HepG2 (cell line): ENCODE results near the gene CCL16. TPM values are rescaled to one million over a fixed set of nuclear protein-coding genes. Genes with fewer than 3 reads are reported as not detected.
A peak's percentile ranks its signal among the peaks of the same experiment; 100 is the strongest.

ENCODE experiments used
- ARHGAP35 ChIP-seq: sonication (generic); formaldehyde crosslinking; IDR thresholded peaks from 2 replicates; pipeline ENCODE4 v1.9.0; 2022; ENCODE audit warnings: mild to moderate bottlenecking, inconsistent platforms, moderate library complexity, missing genetic modification reagents, borderline replicate concordance
- ATAD3A ChIP-seq: sonication (generic); formaldehyde crosslinking; IDR thresholded peaks from 2 replicates; pipeline ENCODE4 v1.4.0; 2020; ENCODE audit warnings: missing genetic modification reagents
- EED ChIP-seq: sonication (generic); formaldehyde crosslinking; IDR thresholded peaks from 2 replicates; pipeline ENCODE4 v1.5.0; 2020; ENCODE audit warnings: mild to moderate bottlenecking, missing genetic modification reagents
- ESRRA ChIP-seq: sonication (generic); formaldehyde crosslinking; IDR thresholded peaks from 2 replicates; pipeline ENCODE4 v1.5.1; 2020; ENCODE audit warnings: mild to moderate bottlenecking, low read depth, missing genetic modification reagents
- FOXK2 ChIP-seq: fragments of 450-650 bp; IDR thresholded peaks from 2 replicates; pipeline ENCODE4 v1.6.1; 2016
- FOXM1 ChIP-seq: sonication (generic); formaldehyde crosslinking; IDR thresholded peaks from 2 replicates; pipeline ENCODE4 v1.5.0; 2020; ENCODE audit warnings: missing genetic modification reagents
- IRX3 ChIP-seq: sonication (generic); formaldehyde crosslinking; IDR thresholded peaks from 2 replicates; pipeline ENCODE4 v1.8.1; 2023; ENCODE audit warnings: mild to moderate bottlenecking, low read depth, missing genetic modification reagents, borderline replicate concordance
- KAT8 ChIP-seq: IDR thresholded peaks from 2 replicates; pipeline ENCODE4 v1.6.1; 2016; ENCODE audit warnings: missing genetic modification reagents, missing compliant biosample characterization
- KMT2B ChIP-seq: IDR thresholded peaks from 2 replicates; pipeline ENCODE4 v1.6.1; 2016; ENCODE audit warnings: missing genetic modification reagents, missing compliant biosample characterization
- MAF1 ChIP-seq: sonication (generic); formaldehyde crosslinking; IDR thresholded peaks from 2 replicates; pipeline ENCODE4 v1.5.0; 2020; ENCODE audit warnings: missing genetic modification reagents, borderline replicate concordance
- NR2F1 ChIP-seq, 2 experiments: fragments of 450-650 bp in 1 of 2; formaldehyde crosslinking in 1 of 2; IDR thresholded peaks; 2 replicates each; pipeline versions ENCODE4 v1.5.0 to v1.6.1; 2016 to 2020; ENCODE audit warnings: mild to moderate bottlenecking in 1 of 2, missing compliant biosample characterization in 1 of 2, missing genetic modification reagents in 1 of 2, moderate library complexity in 1 of 2
- RARA ChIP-seq: IDR thresholded peaks from 2 replicates; pipeline ENCODE4 v1.6.1; 2016; ENCODE audit warnings: missing genetic modification reagents, missing compliant biosample characterization
- SMAD9 ChIP-seq: sonication (generic); formaldehyde crosslinking; IDR thresholded peaks from 2 replicates; pipeline ENCODE4 v1.5.1; 2020; ENCODE audit warnings: mild to moderate bottlenecking, missing genetic modification reagents
- SP5 ChIP-seq: IDR thresholded peaks from 2 replicates; pipeline ENCODE4 v1.6.1; 2016; ENCODE audit warnings: low read depth, borderline replicate concordance
- THYN1 ChIP-seq: sonication (generic); formaldehyde crosslinking; IDR thresholded peaks from 2 replicates; pipeline ENCODE4 v1.8.1; 2023; ENCODE audit warnings: low read depth, mild to moderate bottlenecking, moderate library complexity, missing genetic modification reagents, borderline replicate concordance
- ZBTB20 ChIP-seq: sonication (generic); formaldehyde crosslinking; IDR thresholded peaks from 2 replicates; pipeline ENCODE4 v1.8.1; 2023; ENCODE audit warnings: missing genetic modification reagents, low read depth, mild to moderate bottlenecking, borderline replicate concordance
- ZFY ChIP-seq: sonication (generic); formaldehyde crosslinking; IDR thresholded peaks from 2 replicates; pipeline ENCODE4 v1.4.0; 2020; ENCODE audit warnings: missing genetic modification reagents
- ZKSCAN8 ChIP-seq: IDR thresholded peaks from 2 replicates; pipeline ENCODE4 v1.6.1; 2016; ENCODE audit warnings: borderline replicate concordance, missing genetic modification reagents, missing compliant biosample characterization
- ZNF205 ChIP-seq: IDR thresholded peaks from 2 replicates; pipeline ENCODE4 v1.6.1; 2018; ENCODE audit warnings: missing biosample characterization, missing genetic modification reagents
- ZNF775 ChIP-seq: sonication (generic); formaldehyde crosslinking; IDR thresholded peaks from 2 replicates; pipeline ENCODE4 v1.4.0; 2020; ENCODE audit warnings: missing genetic modification reagents, mild to moderate bottlenecking, moderate library complexity, borderline replicate concordance
- polyA plus RNA-seq, 8 experiments: library from polyadenylated mRNA; depleted of rRNA in 3 of 8; stranded (reverse) in 7 of 8; unstranded in 1 of 8; fragments of >200 nt; fragmentation: Illumina TruSeq in 4 of 8; extraction: Trizol in 4 of 8; gene quantifications; 2 replicates each; pipeline versions ENCODE4 v1.2.1 to v1.2.3, GENCODE V29; 2011 to 2016; ENCODE audit warnings: low read depth in 4 of 8, missing spikeins in 1 of 8, mixed read lengths in 1 of 8; ENCODE audit not compliant: insufficient read depth in 1 of 8
- total RNA-seq, 5 experiments: library from RNA; depleted of rRNA; stranded (reverse); fragments of >200 nt; fragmentation: Illumina TruSeq; extraction: Trizol; gene quantifications; 2 replicates each; pipeline ENCODE4 v1.2.3, GENCODE V29; 2016; ENCODE audit warnings: low read depth in 1 of 5
- TF ChIP-seq, protein P1 (sequence below): sonication (generic); formaldehyde crosslinking; IDR thresholded peaks from 2 replicates; pipeline ENCODE4 v1.4.0; 2020; ENCODE audit warnings: missing genetic modification reagents, borderline replicate concordance
- TF ChIP-seq, protein P2 (sequence below): sonication (generic); formaldehyde crosslinking; IDR thresholded peaks from 2 replicates; pipeline ENCODE4 v1.4.0; 2020; ENCODE audit warnings: missing genetic modification reagents, borderline replicate concordance
- TF ChIP-seq, protein P3 (sequence below): sonication (generic); formaldehyde crosslinking; IDR thresholded peaks from 2 replicates; pipeline ENCODE4 v1.5.1; 2020; ENCODE audit warnings: missing genetic modification reagents, mild to moderate bottlenecking, borderline replicate concordance
- TF ChIP-seq, protein P4 (sequence below): sonication (generic); formaldehyde crosslinking; IDR thresholded peaks from 2 replicates; pipeline ENCODE4 v1.8.0; 2022; ENCODE audit warnings: missing genetic modification reagents, mild to moderate bottlenecking, moderate library complexity, borderline replicate concordance

CCL16 gene
- total and polyA plus RNA-seq, 2 of the 13 experiments (the other 11 are each of a cell fraction or from before 2014, with no cell fraction given) = 2.0 to 14.7 TPM

DNA sequence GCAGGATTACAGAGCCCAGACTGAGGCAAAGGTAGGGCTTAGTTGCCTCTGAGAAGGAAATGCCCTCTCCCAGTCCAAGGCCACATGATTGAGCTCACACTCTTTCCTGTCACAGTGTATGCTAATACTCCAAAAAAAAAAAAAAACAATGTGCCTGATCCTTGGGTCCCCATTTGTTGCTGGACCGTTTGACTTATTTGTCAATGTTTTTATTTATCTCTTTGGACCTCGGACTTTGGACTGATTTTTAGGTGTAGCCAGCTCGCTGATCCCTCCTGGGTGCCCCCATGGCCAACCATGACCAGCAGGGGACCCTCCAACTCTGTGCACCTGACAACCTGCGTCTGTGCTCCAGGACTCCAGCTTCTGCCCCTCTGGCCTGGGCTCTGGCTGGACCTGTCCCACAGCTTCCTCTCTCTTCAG lies 622 bp upstream of the CCL16 start (continued):
- TF ChIP-seq, protein P1, sequence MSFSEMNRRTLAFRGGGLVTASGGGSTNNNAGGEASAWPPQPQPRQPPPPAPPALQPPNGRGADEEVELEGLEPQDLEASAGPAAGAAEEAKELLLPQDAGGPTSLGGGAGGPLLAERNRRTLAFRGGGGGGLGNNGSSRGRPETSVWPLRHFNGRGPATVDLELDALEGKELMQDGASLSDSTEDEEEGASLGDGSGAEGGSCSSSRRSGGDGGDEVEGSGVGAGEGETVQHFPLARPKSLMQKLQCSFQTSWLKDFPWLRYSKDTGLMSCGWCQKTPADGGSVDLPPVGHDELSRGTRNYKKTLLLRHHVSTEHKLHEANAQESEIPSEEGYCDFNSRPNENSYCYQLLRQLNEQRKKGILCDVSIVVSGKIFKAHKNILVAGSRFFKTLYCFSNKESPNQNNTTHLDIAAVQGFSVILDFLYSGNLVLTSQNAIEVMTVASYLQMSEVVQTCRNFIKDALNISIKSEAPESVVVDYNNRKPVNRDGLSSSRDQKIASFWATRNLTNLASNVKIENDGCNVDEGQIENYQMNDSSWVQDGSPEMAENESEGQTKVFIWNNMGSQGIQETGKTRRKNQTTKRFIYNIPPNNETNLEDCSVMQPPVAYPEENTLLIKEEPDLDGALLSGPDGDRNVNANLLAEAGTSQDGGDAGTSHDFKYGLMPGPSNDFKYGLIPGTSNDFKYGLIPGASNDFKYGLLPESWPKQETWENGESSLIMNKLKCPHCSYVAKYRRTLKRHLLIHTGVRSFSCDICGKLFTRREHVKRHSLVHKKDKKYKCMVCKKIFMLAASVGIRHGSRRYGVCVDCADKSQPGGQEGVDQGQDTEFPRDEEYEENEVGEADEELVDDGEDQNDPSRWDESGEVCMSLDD (CRISPR knock-in tag) = no peak
- TF ChIP-seq RARA (CRISPR knock-in tag) (peak; percentile 79), ZBTB20 (no peak), THYN1 (no peak), FOXK2 (no peak), ZKSCAN8 (CRISPR knock-in tag) (0 out of 2 replicates have a peak, but pooled peaks have one; percentile 32), EED (CRISPR knock-in tag) (no peak), MAF1 (CRISPR knock-in tag) (no peak), SP5 (CRISPR knock-in tag) (0 out of 2 replicates have a peak, but pooled peaks have one; percentile 11), ARHGAP35 (CRISPR knock-in tag) (no peak), IRX3 (CRISPR knock-in tag) (no peak), KAT8 (CRISPR knock-in tag) (peak; percentile 44; the same call in 1 of the 2 replicates), ESRRA (CRISPR knock-in tag) (no peak; the same call in 1 of the 2 replicates), ZNF775 (CRISPR knock-in tag) (no peak), NR2F1 (CRISPR knock-in tag; IDR thresholded peaks at IDR 0.05) (0 out of 4 replicates have a peak, but pooled peaks of 1 of the 2 experiments have one; percentile 52), FOXM1 (CRISPR knock-in tag) (no peak), ZNF205 (CRISPR knock-in tag) (no peak), KMT2B (CRISPR knock-in tag) (0 out of 2 replicates have a peak, but pooled peaks have one; percentile 27), ZFY (CRISPR knock-in tag) (no peak; the same call in none of the 2 replicates), SMAD9 (CRISPR knock-in tag) (no peak), ATAD3A (no peak)
- TF ChIP-seq, protein P2, sequence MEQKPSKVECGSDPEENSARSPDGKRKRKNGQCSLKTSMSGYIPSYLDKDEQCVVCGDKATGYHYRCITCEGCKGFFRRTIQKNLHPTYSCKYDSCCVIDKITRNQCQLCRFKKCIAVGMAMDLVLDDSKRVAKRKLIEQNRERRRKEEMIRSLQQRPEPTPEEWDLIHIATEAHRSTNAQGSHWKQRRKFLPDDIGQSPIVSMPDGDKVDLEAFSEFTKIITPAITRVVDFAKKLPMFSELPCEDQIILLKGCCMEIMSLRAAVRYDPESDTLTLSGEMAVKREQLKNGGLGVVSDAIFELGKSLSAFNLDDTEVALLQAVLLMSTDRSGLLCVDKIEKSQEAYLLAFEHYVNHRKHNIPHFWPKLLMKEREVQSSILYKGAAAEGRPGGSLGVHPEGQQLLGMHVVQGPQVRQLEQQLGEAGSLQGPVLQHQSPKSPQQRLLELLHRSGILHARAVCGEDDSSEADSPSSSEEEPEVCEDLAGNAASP (CRISPR knock-in tag) = no peak
- TF ChIP-seq, protein P3, sequence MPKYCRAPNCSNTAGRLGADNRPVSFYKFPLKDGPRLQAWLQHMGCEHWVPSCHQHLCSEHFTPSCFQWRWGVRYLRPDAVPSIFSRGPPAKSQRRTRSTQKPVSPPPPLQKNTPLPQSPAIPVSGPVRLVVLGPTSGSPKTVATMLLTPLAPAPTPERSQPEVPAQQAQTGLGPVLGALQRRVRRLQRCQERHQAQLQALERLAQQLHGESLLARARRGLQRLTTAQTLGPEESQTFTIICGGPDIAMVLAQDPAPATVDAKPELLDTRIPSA (CRISPR knock-in tag) = no peak
- TF ChIP-seq, protein P4, sequence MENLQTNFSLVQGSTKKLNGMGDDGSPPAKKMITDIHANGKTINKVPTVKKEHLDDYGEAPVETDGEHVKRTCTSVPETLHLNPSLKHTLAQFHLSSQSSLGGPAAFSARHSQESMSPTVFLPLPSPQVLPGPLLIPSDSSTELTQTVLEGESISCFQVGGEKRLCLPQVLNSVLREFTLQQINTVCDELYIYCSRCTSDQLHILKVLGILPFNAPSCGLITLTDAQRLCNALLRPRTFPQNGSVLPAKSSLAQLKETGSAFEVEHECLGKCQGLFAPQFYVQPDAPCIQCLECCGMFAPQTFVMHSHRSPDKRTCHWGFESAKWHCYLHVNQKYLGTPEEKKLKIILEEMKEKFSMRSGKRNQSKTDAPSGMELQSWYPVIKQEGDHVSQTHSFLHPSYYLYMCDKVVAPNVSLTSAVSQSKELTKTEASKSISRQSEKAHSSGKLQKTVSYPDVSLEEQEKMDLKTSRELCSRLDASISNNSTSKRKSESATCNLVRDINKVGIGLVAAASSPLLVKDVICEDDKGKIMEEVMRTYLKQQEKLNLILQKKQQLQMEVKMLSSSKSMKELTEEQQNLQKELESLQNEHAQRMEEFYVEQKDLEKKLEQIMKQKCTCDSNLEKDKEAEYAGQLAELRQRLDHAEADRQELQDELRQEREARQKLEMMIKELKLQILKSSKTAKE = no peak
